ENCODE data around the gene PALS1.

GRCh38 chr14:67240168-67240932 lies 885 bp upstream of the PALS1 start:
- TF ChIP-seq GATA2 (IDR thresholded peaks at IDR 0.05; ENCODE audit: insufficient read depth, insufficient read length, low read depth, low read length) (no peak), POLR2A (IDR thresholded peaks at IDR 0.05; ENCODE audit: low read depth, low read length) (no peak), CTCF (IDR thresholded peaks at IDR 0.05; ENCODE audit: extremely low read depth in 1 of 2, insufficient read depth in 1 of 2, low read depth in 1 of 2, low read length in 2 of 2) (no peak), JUN (IDR thresholded peaks at IDR 0.05; ENCODE audit: borderline replicate concordance, insufficient read depth, insufficient read length, low read depth) (no peak), MAX (IDR thresholded peaks at IDR 0.05; ENCODE audit: insufficient read depth, insufficient read length) (no peak), EZH2 (IDR thresholded peaks at IDR 0.05; ENCODE audit: borderline replicate concordance, low read depth, low read length, severe bottlenecking) (no peak), POLR2AphosphoS5 (IDR thresholded peaks at IDR 0.05; ENCODE audit: insufficient read depth, low read depth, low read length) (no peak), MYC (IDR thresholded peaks at IDR 0.05; ENCODE audit: low read depth, low read length) (no peak)
